Neuronal stem cell (in vitro differentiated cells): ENCODE results near the gene TMEM14C. TPM values are rescaled to one million over a fixed set of nuclear protein-coding genes. Genes with fewer than 3 reads are reported as not detected.
A peak's percentile ranks its signal among the peaks of the same experiment; 100 is the strongest.

Experiments used
- DNase-seq: peaks from one replicate; pipeline ENCODE4 v3.0.0-alpha.2; 2013; ENCODE audit warnings: low spot score
- H2AFZ ChIP-seq: one replicate; pipeline ENCODE4 v1.6.1; 2013; ENCODE audit warnings: mild to moderate bottlenecking, low read length, inconsistent platforms
- H2AK5ac ChIP-seq: 2 replicates; pipeline ENCODE4 v1.6.1; 2013; ENCODE audit warnings: low read depth, mild to moderate bottlenecking, inconsistent platforms, low read length, moderate library complexity, mixed read lengths
- H2BK120ac ChIP-seq: 2 replicates; pipeline ENCODE4 v1.6.1; 2013; ENCODE audit warnings: low read depth, mild to moderate bottlenecking, inconsistent platforms, low read length, moderate library complexity, mixed read lengths
- H2BK12ac ChIP-seq: one replicate; pipeline ENCODE4 v1.6.1; 2013; ENCODE audit warnings: low read length, inconsistent platforms
- H2BK15ac ChIP-seq: 2 replicates; pipeline ENCODE4 v1.6.1; 2013; ENCODE audit warnings: mild to moderate bottlenecking, low read length, inconsistent platforms, mixed read lengths
- H2BK5ac ChIP-seq: one replicate; pipeline ENCODE4 v1.6.1; 2013; ENCODE audit warnings: inconsistent platforms, mild to moderate bottlenecking, low read length, moderate library complexity
- H3K14ac ChIP-seq: one replicate; pipeline ENCODE4 v1.6.1; 2013; ENCODE audit warnings: low read length, inconsistent platforms
- H3K18ac ChIP-seq: 2 replicates; pipeline ENCODE4 v1.6.1; 2013; ENCODE audit warnings: low read length, inconsistent platforms
- H3K23ac ChIP-seq: 2 replicates; pipeline ENCODE4 v1.6.1; 2013; ENCODE audit warnings: low read depth, mild to moderate bottlenecking, mixed read lengths, low read length, inconsistent platforms; ENCODE audit not compliant: poor library complexity
- H3K27ac ChIP-seq: replicated peaks from 3 replicates; pipeline ENCODE4 v1.5.1; 2013; ENCODE audit warnings: low read length, inconsistent platforms
- H3K27me3 ChIP-seq, 3 experiments: 2 replicates each; pipeline ENCODE4 v1.6.1; 2013; ENCODE audit warnings: low read length in 3 of 3, mild to moderate bottlenecking in 2 of 3, inconsistent platforms in 1 of 3, low read depth in 1 of 3, mixed read lengths in 1 of 3, moderate library complexity in 1 of 3; ENCODE audit not compliant: control insufficient read depth in 3 of 3, insufficient read depth in 3 of 3
- H3K36me3 ChIP-seq, 2 donors: replicated peaks in 1 of 2; 2 replicates each; pipeline ENCODE4 v1.6.1; 2013; ENCODE audit warnings: low read length in 2 of 2; ENCODE audit not compliant: control insufficient read depth in 2 of 2, insufficient read depth in 2 of 2
- H3K4ac ChIP-seq: 2 replicates; pipeline ENCODE4 v1.6.1; 2013; ENCODE audit warnings: inconsistent platforms, mild to moderate bottlenecking, low read length, moderate library complexity
- H3K4me1 ChIP-seq, 2 donors: 1 replicate in 1 of 2; 2 replicates in 1 of 2; pipeline ENCODE4 v1.6.1; 2013; ENCODE audit warnings: low read length in 2 of 2, low read depth in 1 of 2; ENCODE audit not compliant: control insufficient read depth in 2 of 2, insufficient read depth in 1 of 2
- H3K4me2 ChIP-seq: one replicate; pipeline ENCODE4 v1.6.1; 2013; ENCODE audit warnings: mild to moderate bottlenecking, low read length, inconsistent platforms; ENCODE audit not compliant: insufficient read depth, poor library complexity, severe bottlenecking
- H3K4me3 ChIP-seq, 2 donors: 2 replicates each; pipeline ENCODE4 v1.5.1; 2013; ENCODE audit warnings: low read length in 2 of 2, mild to moderate bottlenecking in 2 of 2, inconsistent platforms in 1 of 2, moderate library complexity in 1 of 2
- H3K79me1 ChIP-seq: one replicate; pipeline ENCODE4 v1.6.1; 2013; ENCODE audit warnings: low read depth, mild to moderate bottlenecking, inconsistent platforms, low read length, moderate library complexity
- H3K9ac ChIP-seq: one replicate; pipeline ENCODE4 v1.6.1; 2013; ENCODE audit warnings: mild to moderate bottlenecking, low read depth, low read length, inconsistent platforms; ENCODE audit not compliant: poor library complexity
- H3K9me3 ChIP-seq, 2 donors: replicated peaks in 1 of 2; 2 replicates each; pipeline versions ENCODE3 to v1.6.1; 2013; ENCODE audit warnings: low read length in 2 of 2, mild to moderate bottlenecking in 2 of 2, inconsistent platforms in 1 of 2, low read depth in 1 of 2, mixed read lengths in 1 of 2, moderate library complexity in 1 of 2; ENCODE audit not compliant: control insufficient read depth in 2 of 2, insufficient read depth in 1 of 2
- H4K8ac ChIP-seq: one replicate; pipeline ENCODE4 v1.6.1; 2013; ENCODE audit warnings: low read depth, mild to moderate bottlenecking, inconsistent platforms, low read length, moderate library complexity
- H4K91ac ChIP-seq: one replicate; pipeline ENCODE4 v1.6.1; 2013; ENCODE audit warnings: low read length, low read depth, mild to moderate bottlenecking, inconsistent platforms; ENCODE audit not compliant: poor library complexity
- WGBS, 2 donors: extraction: QIAGEN DNeasy Blood & Tissue Kit; methylation state at CpG; one replicate each; pipeline ENCODE4 v1.1.7; 2013; ENCODE audit warnings: missing lambda C conversion rate in 2 of 2, mixed read lengths in 1 of 2; ENCODE audit not compliant: insufficient read length in 2 of 2, insufficient replicate concordance in 1 of 2; ENCODE audit errors: extremely low coverage in 2 of 2; 5-methylcytosine and 5-hydroxymethylcytosine counted together
- polyA plus RNA-seq, 2 experiments: library from polyadenylated mRNA; stranded (reverse); fragments of 200-250 nt; gene quantifications; one replicate each; pipeline ENCODE4 v1.2.3, GENCODE V29; 2013

TMEM14C gene
- 231 TPM for polyA plus RNA-seq (2013, experiment 1 of 2)
- 242 TPM for polyA plus RNA-seq (2013, experiment 2 of 2)

DNA sequence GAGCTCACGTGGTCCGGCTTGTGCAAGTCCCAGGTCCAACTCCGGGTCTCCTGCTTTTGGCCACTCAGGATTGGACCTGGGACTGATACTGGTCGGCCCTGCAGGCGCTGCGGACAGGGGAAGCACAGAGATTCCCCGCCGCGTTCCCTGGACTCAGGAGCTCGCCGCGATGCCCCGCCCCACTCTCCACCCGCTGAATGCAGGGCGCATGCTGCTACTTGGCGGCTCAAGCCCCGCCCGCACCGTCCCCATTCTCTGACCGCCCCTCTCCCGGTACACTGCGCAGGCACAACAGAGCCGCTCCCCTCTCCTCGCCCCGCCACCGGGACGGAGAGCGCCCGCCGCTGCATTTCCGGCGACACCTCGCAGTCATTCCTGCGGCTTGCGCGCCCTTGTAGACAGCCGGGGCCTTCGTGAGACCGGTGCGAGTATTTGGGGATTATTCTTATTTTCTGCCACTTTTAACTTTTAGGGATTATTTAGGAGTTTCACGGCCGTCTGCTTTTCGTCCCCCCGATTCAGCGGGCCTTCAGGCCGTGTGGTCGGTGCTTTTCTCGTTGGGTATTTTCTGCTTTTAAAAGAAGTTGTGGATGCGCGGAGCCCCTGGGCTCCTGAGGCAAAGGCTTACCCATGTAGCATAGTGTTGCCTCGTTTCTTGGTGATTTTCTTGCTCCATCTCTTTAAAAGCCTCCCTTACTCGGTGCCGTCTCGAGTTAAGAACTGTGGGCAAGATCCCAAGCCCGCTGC, at the start of gene TMEM14C:
Gene TMEM14C, plus strand, starts transcription at position 251 of the 747 bp plus-strand sequence. CDS start 1,544 bp downstream, outside the sequence.
- H3K36me3 ChIP-seq: peaks cover 9 to 32% of the 10 kb centered on the region in 2 donors
- peak within 1 kb of the TSS; percentile 50 for H3K4me2 ChIP-seq
- peak within 1 kb of the TSS; percentile 92 for H3K23ac ChIP-seq
- H3K27me3 ChIP-seq: no peaks in the 10 kb centered on the region
- peak within 1 kb of the TSS; percentile 44 for H3K18ac ChIP-seq
- no CpG with 5 or more reads among the region's 55 CpGs for WGBS, 2 donors
- peaks cover 7 to 15% of the 10 kb centered on the region in 2 donors for H3K4me1 ChIP-seq
- peaks cover 2 to 12% of the 10 kb centered on the region in 2 donors for H3K9me3 ChIP-seq
- H3K79me1 ChIP-seq: peaks cover 6% of the 10 kb centered on the region
- H4K91ac ChIP-seq: no peak within 1 kb of the TSS
- no peak within 1 kb of the TSS for H2BK120ac ChIP-seq
- H3K4ac ChIP-seq: no peak within 1 kb of the TSS
- H2BK12ac ChIP-seq: no peak within 1 kb of the TSS
- no peak within 1 kb of the TSS for H3K9ac ChIP-seq
- peak within 1 kb of the TSS; percentile 92 for H3K27ac ChIP-seq
- H3K4me3 ChIP-seq: peak within 1 kb of the TSS; percentile 85 to 87
- H2AK5ac ChIP-seq: no peak within 1 kb of the TSS
- peak; percentile 94 for DNase-seq
- no peak within 1 kb of the TSS for H2BK15ac ChIP-seq
- H2BK5ac ChIP-seq: no peak within 1 kb of the TSS
- H2AFZ ChIP-seq: peak within 1 kb of the TSS; percentile 82
- no peak within 1 kb of the TSS for H3K14ac ChIP-seq
- no peak within 1 kb of the TSS for H4K8ac ChIP-seq

DNA sequence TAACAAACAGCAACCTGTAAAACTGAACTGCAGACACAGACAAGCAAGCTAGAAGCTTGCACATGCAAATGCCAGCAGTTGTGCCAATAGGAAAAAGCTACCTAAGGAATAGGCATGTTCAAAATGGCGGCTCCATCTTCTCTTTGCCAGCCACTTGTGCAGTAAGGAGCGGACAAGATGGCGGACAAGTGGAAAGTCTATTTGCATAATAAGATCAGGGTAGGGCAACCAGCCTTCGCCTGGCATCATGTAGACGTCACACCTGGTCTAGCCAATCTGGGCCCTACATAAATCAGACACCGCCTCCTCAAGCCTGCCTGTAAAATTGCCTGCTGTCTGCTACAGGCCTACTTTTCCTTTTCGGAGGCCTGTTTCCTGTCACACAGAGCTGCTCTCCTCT, 46.5 kb upstream of the TMEM14C start:
- Histone ChIP-seq H3K4me3 (no peak overlapping the region), H3K27me3 (no peaks in the 10 kb centered on the region)

DNA sequence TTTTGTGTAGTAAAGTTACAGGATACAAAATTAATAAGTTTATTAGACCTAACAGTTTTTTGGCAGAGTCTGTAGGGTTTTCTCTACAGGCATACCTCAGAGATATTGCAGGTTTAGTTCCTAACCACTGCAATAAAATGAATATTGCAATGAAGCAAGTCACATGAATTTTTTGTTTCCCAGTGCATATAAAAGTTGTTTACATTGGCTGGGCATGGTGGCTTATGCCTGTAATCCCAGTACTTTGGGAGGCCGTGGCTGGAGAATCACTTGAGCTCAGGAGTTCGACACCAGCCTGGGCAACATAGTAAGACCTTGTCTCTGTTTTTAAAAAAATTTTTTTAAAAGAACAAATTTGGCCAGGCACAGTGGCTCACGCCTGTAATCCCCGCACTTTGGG, 44.4 kb upstream of the TMEM14C start:
- no peaks in the 10 kb centered on the region for H3K79me1 ChIP-seq
- H2BK12ac ChIP-seq: no peak overlapping the region
- H3K4me1 ChIP-seq: no peaks in the 10 kb centered on the region
- no peak for DNase-seq
- no peak overlapping the region for H2AK5ac ChIP-seq
- H3K4me2 ChIP-seq: no peak overlapping the region
- no peak overlapping the region for H2BK15ac ChIP-seq
- no peak overlapping the region for H3K4ac ChIP-seq
- no peaks in the 10 kb centered on the region for H3K27me3 ChIP-seq
- no peak overlapping the region for H3K18ac ChIP-seq
- no peak overlapping the region for H4K91ac ChIP-seq
- no peaks in the 10 kb centered on the region for H3K36me3 ChIP-seq
- H3K27ac ChIP-seq: no peak overlapping the region
- no peak overlapping the region for H3K14ac ChIP-seq
- no CpG with 5 or more reads among the region's 4 CpGs for WGBS, 2 donors
- H2BK120ac ChIP-seq: no peak overlapping the region
- no peak overlapping the region for H2BK5ac ChIP-seq
- H4K8ac ChIP-seq: no peak overlapping the region
- H2AFZ ChIP-seq: no peak overlapping the region
- no peaks in the 10 kb centered on the region for H3K9me3 ChIP-seq
- H3K4me3 ChIP-seq: no peak overlapping the region
- H3K23ac ChIP-seq: no peak overlapping the region
- no peak overlapping the region for H3K9ac ChIP-seq

More for the DNA sequence above, 46.5 kb upstream of the TMEM14C start:
- Histone ChIP-seq H4K8ac (no peak overlapping the region), H3K4me1 (no peaks in the 10 kb centered on the region), H2BK120ac (no peak overlapping the region), H3K4ac (no peak overlapping the region), H2BK15ac (no peak overlapping the region), H2BK5ac (no peak overlapping the region), H3K18ac (no peak overlapping the region), H3K23ac (no peak overlapping the region), H3K36me3 (no peaks in the 10 kb centered on the region), H2AFZ (no peak overlapping the region), H3K27ac (no peak overlapping the region), H3K79me1 (no peaks in the 10 kb centered on the region), H3K9me3 (no peaks in the 10 kb centered on the region), H2BK12ac (no peak overlapping the region), H3K4me2 (no peak overlapping the region), H3K14ac (no peak overlapping the region), H3K9ac (no peak overlapping the region), H2AK5ac (no peak overlapping the region), H4K91ac (no peak overlapping the region)
- WGBS, 2 donors: no CpG with 5 or more reads among the region's 7 CpGs
- DNase-seq: no peak

DNA sequence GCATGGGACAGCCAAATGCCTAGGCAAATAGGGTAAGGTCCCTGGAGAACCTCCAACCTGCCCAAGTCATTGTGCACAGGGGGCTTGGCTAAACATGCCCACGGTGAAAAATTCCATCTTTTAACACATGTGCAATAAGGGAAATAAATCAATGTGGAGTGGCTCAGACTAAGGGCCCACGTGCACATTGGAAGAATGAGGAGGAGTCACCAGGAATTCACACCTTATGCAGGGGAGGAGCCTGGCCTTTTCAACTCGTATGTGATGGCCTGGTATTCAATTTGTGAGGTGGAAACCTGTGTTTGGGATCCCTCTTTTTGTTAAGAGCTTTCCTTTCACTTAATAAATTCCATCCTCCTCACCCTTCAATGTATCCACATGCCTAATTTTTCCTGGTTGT, 41.1 kb upstream of the TMEM14C start:
- Histone ChIP-seq H3K4me1 (no peaks in the 10 kb centered on the region), H3K9ac (no peak overlapping the region), H4K91ac (no peak overlapping the region), H2BK120ac (no peak overlapping the region), H2BK5ac (no peak overlapping the region), H4K8ac (no peak overlapping the region), H3K14ac (no peak overlapping the region), H3K4me3 (no peak overlapping the region), H3K27ac (no peak overlapping the region), H3K4me2 (no peak overlapping the region), H2AFZ (no peak overlapping the region), H3K23ac (no peak overlapping the region), H2BK12ac (no peak overlapping the region), H2AK5ac (no peak overlapping the region), H3K9me3 (no peaks in the 10 kb centered on the region), H3K27me3 (no peaks in the 10 kb centered on the region), H3K4ac (no peak overlapping the region), H3K36me3 (peaks cover 0 to 2% of the 10 kb centered on the region in 2 donors), H2BK15ac (no peak overlapping the region), H3K79me1 (no peaks in the 10 kb centered on the region), H3K18ac (no peak overlapping the region)
- DNase-seq: no peak
- WGBS, 2 donors: no CpG with 5 or more reads among the region's 3 CpGs
